SW480 (cell line): Measurements from ENCODE around the gene TRAM2.

Source experiments
- DNase-seq: peaks from one replicate; pipeline ENCODE4 v3.0.0-alpha.2; 2016; ENCODE audit warnings: low spot score

Gene TRAM2

DNA sequence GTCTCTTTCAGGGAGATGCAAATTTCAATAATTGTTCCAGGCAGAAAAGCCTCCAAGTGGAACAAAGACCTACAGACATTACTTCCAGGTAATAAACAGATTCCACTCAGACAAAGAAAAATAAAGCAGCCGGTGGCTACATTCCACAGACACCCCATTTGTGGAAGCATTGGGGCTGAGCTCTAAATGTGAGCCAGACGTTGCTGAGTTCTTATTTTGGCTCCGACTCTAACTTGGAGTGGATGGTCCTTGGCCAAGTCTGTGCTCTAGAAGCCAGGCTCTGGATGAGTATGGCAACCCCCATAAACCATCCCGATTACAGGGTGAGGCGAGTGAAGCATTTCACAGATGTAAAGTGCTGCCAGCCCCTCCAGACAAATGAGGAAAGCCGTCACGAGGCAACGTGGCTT, 6.6 kb downstream of the TRAM2 start:
- DNase-seq = no peak

DNA sequence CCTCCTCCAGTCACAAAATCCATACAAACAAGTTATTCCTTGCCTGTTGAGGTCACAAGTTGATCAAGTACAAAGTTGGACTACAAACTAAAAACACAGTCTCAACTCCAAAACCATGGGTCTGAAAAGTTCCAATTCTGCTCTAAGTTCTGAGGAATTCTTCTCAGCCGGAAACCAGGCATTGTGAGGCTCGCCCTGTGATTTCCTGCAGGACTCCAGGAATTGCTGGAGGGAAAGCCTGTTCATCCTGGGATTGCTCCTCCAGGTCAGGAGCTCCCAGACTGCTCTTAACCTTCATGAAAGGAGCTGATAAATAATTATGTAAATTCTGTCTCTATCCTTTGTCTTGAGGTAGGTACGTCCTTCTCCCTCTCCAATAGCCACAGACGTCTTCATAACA, 8.5 kb downstream of the TRAM2 start:
- no peak for DNase-seq

DNA sequence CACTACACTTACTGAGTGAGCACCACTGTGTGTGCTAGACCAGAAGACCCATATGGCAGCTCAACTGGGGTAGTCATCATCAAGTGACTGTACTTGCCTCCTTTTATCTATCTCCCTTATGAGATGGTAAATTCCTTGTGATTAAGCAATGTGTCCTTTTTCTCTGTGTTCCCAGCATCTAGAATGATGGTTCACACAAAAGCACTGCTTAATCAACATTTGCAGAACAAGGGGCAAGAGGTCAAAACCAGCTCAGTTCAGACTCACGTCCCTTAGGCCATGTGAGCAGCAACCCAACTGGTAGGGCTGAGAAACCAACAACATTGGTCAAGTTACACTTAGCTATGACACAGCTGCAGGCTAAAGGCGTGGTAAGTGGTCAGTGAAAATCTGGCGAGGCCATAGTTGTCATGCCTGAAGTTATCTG, 10.0 kb downstream of the TRAM2 start:
- DNase-seq = no peak

DNA sequence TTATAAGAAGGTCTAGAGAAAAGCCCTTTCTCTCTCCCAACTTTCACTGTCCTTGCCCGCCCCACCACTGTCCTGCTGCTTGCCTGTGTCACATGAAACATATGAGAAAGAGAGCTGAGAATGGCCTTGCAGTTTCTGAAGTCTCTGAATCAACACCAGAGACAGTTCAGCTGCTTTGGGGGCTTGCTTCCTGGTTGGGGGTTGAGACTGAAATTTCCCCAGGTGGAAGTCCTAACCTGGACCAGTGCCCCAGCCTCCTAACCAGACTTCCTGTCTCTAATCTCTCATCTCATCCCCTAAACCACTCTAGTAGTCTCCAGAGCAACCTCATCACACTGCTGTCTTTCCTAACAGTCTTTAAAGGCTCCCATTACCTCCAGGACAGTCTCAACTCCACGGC, 10.7 kb downstream of the TRAM2 start:
- DNase-seq = no peak

DNA sequence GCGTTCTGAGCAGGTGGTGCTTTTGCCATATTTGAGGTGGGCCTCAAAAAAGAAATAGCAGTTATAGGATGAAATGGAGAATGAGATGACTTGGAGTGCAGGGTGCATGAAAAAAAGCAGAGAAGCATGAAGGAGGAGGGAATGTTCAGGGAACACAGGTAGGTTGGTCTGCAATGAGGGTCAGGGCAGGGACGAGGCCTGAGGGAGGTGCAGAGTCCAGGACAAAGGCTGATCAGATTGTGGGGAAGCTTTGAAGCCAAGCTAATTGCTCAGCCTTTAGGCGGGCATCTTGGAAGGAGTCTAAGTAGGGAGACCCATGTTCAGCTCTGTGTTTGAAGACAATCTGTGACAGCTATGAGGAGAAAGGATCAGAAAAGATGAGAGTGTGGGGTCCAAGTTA, 12.0 kb downstream of the TRAM2 start:
- no peak for DNase-seq

DNA sequence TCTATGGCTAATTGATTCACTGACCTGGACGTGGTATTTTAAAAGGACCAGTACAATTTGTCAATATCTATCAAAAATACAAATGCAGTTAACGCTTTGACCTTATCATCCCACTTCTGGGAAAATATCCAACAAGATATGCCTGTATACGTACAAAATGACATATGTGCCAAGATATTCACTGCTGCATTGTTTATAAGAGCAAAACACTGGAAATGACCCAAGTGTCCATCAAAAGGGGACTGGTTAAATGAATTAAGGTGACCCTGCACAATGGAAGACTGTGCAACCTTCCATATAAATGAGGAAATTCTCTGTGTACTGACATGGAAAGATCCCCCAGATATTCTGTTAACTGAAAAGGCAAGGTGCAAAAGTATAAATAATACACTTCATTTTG, 13.9 kb downstream of the TRAM2 start:
- DNase-seq = no peak

DNA sequence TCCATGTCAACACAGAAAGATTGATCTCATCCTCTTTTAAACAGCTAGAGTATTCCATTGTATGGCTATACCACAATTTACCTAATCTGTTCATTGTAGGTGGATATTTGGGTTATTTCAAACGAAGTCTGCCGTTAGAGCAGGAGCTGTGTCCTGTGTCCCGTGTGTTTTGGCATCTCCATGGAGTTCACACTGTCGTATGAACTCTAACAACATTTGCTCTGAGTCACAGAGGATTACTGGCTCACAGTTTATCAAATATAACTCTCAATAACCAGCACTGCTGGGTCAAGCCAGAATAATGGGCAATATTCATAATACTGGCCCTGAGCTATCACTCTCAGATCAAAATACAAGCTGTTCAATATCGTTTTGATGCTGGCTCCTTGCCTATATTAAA, 16.4 kb downstream of the TRAM2 start:
- DNase-seq = no peak

DNA sequence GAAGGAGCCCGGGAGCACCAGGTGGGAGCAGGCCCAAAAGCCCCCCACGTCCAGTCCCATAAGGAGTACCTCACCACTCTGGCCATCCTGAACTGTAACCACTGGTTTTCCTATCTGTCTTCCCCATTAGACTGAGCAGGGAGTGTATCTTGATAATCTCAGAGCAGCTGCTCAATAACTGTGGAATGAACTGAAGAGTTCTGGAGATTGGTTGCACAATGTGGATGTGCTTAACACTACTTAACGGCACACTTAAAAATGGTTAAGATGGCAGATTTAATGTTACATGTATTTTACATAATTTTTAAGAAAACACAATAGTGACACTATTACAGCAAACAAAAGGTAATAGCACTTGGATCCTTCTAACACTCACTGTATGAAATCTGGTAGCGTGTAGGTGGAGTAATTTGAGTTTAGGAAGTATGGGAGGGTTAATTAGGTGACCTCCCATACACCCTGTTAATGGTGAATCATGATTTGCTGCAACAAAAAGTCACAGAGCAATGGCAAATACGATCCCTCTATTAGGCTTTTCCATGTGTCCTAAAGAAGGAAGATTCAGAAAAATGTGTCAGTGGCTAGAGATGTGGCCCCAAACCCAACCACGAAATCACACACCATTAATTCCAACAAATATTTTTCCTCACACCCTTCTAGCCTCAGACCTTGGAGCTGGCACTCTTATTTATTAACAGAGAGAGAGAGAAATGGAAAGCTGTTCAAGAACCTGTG, 18.4 kb downstream of the TRAM2 start:
- no peak for DNase-seq

DNA sequence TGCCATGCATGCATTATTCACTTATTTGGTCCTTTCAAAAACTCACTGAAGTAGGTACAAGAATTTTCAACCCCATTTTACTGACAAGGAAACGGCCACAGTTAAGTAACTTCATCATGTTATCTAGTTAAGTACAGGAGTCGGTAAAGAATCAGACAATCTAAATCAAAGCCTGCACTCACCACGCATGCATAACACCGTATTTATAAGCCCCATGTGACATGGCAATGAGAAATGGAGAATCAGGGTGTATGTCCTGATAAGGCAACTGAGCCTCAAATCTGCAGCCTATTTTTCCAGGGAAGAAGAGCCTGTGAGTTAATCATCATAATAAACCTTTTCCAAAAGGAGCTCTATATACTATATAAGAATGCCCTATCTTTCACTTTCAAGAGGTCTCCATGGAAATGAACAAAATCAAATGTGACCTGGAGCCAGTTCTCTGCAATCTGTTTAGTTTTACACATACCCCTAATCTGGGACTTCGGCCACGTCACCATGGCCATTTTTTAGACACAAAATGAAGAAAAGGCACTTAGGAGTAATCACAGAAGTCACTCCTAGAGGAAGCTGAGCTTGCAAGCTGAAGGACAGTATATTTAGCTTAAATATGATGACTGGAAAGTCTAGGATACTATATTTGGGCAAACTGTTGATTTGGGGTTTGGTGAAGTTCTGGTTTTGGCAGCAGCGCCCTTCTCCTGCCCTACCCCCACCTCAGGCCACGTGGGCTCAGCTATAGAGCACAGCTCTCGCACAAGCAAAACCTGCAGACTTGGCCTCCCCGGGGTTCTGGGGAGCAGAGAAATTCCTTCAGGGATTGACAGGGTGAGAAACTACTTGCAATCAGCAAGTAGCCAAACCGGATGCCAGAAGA, 19.2 kb downstream of the TRAM2 start:
- no peak for DNase-seq

DNA sequence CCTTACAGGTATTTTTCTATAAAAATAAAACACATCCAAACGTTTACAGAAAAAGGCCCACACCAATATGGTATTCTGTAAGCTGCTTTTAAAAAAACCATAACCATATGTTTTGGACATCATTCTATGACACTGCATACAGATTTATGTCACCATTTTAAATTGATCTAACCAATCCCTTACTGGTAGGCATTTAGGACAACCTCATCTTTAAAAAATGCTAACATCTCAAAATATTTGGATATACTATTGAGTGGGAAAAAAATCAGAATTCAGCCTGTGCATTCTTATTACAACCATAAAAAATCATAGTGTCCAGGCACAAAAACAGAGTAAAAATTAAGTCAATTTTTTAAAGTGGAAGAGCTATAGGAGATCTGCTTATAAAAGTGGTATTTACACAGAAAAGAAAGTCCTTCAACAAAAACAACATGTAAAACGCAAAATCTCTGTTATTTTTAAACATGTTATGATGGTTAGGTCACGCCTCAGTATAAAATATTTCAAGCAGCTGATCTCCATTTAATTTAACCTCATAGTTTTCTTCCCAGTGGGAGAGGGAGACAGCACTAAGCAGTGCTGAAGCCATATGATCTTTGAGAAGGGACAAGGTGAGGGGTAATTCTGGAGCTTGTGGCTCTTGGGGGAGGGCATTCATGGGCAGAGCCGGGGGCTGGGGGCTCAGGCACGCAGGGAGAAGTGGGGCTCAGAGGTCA, 21.2 kb downstream of the TRAM2 start:
- DNase-seq = no peak

DNA sequence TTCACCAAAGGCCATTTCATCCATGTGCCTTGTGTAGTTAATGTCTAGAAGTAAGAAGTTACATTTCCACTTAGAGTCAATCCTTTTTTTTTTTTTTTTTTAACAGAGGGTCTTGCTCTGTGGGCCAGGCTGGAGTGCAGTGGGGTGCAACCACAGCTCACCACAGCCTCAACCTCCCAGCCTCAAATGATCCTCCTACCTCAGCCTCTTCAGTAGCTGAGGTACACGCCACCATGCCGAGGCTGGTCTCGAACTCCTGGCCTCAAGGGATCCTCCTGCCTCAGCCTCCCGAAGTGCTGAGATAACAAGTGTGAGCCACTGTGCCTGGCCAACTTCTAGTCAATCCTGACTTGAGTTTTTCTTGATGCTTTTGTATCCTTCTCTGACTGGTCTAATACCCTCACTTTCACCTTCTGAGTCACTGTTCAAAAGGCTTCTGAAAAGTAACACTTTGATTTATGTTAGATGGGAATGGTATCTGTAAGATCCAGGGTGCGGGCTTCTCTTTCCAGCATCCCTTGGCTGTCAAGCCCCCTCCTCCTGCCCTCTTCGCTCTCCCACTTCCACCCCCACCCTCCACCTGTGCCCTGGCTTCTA, 22.1 kb downstream of the TRAM2 start:
- DNase-seq = no peak

DNA sequence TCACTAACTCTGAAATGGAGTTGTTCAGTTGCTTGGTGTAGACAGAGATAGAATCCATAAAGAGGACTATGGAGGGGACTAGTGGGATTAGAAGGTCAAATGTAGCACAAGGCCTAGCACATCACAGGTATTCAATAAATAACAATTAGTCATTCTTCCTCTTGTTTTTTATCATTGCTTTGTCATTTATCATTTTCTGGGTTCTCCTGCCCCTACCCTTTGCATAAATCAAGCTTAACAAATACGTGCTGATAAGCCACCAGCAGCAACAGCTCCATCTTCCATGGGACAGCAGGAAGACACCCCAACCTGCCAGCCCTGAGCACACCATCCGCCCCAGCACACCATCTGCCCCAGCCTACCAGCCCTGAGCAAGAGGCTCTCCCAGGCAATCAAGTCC, 23.1 kb downstream of the TRAM2 start:
- DNase-seq = no peak

DNA sequence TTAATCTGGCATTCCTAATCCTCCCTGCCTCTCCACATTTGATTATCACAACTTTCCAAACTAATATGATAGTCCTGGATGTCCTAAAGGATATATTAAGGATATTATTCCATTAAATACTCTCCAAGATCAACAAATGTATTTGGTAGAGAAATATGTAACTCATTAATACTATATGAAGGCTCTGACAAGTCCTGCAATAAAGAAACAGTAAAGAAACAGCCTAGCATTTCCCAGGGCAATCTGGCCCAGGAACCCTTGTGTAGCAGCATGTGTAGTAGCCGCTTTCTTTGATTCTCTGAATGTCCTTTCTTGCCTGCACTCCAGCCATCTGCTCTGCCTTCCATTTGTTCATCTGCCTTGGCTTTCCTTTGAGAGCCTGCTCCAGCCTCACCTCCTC, 23.7 kb downstream of the TRAM2 start:
- DNase-seq = no peak

DNA sequence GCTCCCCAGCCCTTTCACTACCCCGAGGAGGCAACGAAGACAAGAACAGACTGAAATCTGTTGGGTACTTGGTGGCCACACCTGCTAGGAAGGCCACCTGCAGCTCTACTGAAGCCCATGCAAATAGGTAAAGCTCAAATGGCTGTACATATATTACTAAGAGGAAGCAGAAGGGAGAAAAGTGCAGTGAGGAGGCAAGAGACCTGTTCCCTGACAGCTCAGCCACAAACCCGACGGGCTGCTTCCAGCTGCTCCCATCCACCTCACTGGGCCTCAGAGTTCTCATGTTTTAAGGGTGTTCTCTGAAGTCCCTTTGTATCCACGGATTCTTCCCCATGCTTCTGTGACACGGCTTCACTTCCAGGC, 24.6 kb downstream of the TRAM2 start:
- DNase-seq = no peak

DNA sequence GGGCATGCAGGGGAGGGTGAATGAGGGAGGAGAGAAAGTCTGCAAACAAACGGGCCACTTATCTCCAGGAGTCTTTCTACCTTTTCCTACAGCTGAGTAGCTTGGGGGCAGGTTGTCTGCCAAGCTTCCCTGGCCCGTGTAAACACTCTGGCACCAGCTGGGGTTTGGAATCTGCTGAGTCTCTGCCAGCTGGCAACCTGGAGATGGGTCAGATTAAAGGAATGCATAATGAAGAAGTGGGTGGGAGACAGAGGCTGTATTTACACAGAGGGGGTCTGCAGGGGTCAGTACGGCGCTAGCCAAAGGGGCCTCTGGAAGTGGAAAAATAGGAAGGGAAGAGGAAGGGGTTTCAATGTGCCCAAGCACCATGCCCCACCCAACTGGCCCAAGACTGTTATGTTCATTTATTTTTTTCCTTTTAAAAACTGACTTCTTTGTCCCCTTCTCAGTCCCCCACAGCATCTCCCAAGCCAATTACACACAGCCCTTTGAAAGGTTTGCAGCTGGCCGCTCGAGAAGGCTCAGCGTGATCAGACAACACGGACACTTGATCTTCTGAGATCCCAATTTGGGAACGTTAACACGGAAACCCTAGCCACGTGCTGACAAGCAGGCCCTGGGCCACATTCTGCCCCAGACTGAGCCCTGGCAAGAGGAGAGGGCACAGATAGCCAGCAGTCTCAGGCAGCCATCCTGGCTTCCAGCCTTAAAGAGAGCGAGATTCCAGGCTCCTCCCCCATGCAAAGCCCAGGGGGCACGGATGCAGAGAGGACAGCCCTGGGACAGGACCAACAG, 25.2 kb downstream of the TRAM2 start:
- no peak for DNase-seq

DNA sequence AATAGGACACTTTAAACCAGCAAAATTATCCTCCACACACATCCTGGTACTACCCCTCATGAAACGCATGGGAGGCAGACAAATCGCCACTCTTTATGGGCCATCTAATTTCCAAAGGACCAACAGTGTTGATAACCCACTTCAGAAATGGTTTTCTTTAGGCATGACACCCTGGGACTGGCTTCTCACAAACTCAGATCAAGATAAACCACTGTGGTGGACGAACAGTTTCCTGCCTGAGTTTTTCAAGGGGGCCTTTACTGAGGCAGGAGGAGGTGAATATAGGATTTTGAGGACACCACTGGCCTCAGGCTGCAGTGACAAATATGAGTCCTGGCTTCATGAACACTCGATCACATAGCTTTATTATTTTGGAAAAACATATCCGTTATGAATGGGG, 26.0 kb downstream of the TRAM2 start:
- no peak for DNase-seq

DNA sequence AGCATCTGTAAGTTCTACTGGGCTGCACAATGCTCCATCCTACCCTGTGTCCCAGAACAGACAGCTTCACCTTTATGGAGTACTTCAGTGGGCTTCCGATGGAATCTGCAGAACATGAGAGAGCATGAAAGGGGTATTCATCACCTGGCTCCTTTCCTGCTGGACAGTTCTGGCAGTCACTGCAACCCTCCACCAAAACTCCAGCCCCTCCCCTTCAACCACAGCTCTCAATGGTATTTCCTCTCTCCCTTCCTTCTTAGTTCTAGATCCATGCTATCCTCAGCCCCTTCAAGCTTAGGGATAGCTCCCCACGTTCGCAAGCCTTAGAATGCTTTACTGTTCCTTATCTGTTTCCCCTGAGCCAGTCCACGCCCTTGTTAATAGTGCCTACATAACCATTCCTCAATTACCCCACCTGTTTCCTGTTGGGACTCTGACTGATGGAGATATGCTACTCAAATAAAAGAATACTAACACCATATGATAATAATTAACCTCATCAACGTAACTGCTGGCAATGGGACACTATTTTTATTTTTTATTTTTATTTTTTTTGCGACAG, 26.8 kb downstream of the TRAM2 start:
- no peak for DNase-seq

DNA sequence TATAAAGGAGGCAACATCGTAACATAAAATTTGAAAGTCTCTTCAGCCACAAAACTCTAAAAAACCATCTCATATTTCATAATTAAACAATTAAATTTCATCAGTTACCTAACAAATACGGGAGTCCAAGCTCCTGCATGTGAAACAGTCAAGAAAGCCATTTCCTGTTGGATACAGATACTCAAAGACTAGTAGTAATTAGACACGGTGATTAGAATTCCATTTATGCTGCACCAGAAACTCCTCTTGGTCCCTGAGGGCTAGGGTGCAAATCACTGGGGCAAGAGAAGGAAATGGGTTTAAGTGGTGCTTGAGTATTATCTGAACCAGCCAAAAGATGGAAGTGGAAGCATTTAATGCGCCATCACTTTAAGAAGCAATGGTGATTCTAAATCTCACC, 27.4 kb downstream of the TRAM2 start:
- no peak for DNase-seq

DNA sequence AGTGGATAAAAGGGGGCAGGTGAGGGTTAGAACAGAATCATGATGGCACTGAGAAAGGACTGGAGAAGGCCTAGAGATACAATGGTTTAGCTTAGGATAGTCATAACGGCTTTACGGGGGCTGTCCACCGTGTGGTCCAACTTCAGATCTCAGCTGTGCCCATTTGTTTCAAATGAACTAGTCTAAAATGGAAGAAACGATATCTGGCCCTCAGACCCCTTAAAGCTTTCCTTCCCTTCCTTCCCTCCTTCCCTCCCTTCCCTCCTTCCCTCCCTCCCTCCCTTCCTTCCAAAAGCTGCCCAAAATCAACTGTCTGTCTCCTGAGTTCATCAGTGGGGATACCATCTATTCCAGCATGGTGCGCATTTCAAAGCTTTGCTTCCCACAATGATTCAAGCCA, 27.9 kb downstream of the TRAM2 start:
- no peak for DNase-seq

DNA sequence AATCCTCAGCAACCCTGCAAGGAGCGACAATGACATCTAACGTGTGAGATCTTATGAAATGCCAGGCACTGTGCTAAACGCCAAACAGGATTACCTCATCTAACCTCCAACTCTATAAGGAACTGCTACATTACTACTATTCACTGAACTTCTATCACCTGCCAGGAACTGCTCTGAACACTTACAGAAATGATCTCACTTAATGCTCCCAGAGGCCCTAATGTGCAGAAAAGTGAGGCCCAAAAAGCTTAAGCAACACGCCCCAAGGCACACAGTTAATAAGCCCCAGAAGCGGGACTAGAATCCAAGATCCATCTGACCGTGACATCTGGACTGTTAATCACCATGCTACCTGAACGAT, 28.5 kb downstream of the TRAM2 start:
- no peak for DNase-seq

DNA sequence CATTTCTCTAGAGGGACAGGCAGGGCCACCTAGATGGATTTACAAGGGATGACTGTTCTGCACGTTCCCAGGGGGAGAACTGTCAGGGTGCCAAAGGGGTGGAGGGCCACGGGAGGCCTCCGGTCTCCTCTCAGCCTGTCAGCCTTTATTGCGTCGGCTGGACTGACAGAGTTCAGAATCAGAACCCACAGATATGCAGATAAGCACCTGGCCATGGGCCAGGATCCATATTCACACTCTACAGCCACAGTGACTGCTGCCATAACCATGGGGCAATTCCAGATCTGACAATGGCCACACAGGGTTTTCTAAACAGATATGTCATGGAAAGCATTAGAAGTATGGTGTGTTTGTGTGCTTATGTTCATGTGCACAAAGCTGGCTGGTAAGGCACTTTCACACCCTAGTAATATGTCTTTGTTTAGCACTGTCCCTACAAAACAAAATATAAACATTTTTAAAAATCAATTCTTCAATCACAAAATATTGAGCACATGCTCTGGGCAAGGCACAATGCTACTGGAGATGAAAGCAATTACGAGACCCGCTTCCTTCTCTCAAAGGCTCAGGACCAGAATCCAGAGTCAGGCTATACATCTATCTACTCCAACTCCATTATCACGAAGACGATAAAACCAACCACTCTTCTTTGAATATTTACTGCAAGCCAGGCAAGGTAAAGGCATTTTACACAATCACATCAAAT, 29.1 kb downstream of the TRAM2 start:
- no peak for DNase-seq
